ENCODE measurements around the gene PCDHGC3.

The PCDHGC3 gene

GRCh38 chr5:141525653-141526052, 49.9 kb downstream of the PCDHGC3 start:
- CTCF ChIA-PET = interaction anchor here (0.5 to 10.9 kb wide), 16 partner anchors 9 to 302 kb away, joined by 3 to 160 read pairs (median 10); partner anchors contain the start of genes PCDHB14, PCDHGA10, PCDHGA11 and PCDHGA12
- POLR2A ChIA-PET = interaction anchor here (1.5 kb wide), 1 partner anchor 105 kb away, joined by 6 read pairs; the partner anchor contains the start of gene PCDHGA11
- H3K4me1 ChIP-seq (ENCODE audit: control insufficient read depth, insufficient read depth, low read length) = peaks cover 11% of the 10 kb centered on the region
- no peak overlapping the region for H3K4me3 ChIP-seq (ENCODE audit: low read depth, low read length)
- H3K36me3 ChIP-seq (ENCODE audit: control insufficient read depth in 2 of 2, insufficient read depth in 1 of 2, low read length in 2 of 2) = peaks cover 31 to 94% of the 10 kb centered on the region in 2 experiments
- TF ChIP-seq REST (tag by site-specific recombination; IDR thresholded peaks at IDR 0.05) (no peak), ZBTB1 (tag by site-specific recombination; IDR thresholded peaks at IDR 0.05) (no peak), ZNF701 (tag by site-specific recombination; IDR thresholded peaks at IDR 0.05) (no peak), MYNN (tag by site-specific recombination; IDR thresholded peaks at IDR 0.05; ENCODE audit: borderline replicate concordance) (no peak), ZNF830 (tag by site-specific recombination; IDR thresholded peaks at IDR 0.05; ENCODE audit: low read depth) (no peak), ZNF449 (tag by site-specific recombination; IDR thresholded peaks at IDR 0.05) (no peak), ZNF747 (tag by site-specific recombination; IDR thresholded peaks at IDR 0.05) (no peak), ZNF785 (tag by site-specific recombination; IDR thresholded peaks at IDR 0.05) (no peak), ZNF423 (tag by site-specific recombination; IDR thresholded peaks at IDR 0.05) (no peak), ZNF677 (tag by site-specific recombination; IDR thresholded peaks at IDR 0.05) (no peak), ZNF660 (tag by site-specific recombination; IDR thresholded peaks at IDR 0.05) (no peak), YY2 (tag by site-specific recombination; IDR thresholded peaks at IDR 0.05) (no peak), ZNF629 (tag by site-specific recombination; IDR thresholded peaks at IDR 0.05) (no peak), MEIS1 (CRISPR knock-in tag; IDR thresholded peaks at IDR 0.05; ENCODE audit: borderline replicate concordance) (no peak), ZNF792 (tag by site-specific recombination; IDR thresholded peaks at IDR 0.05) (no peak), ZNF2 (tag by site-specific recombination; IDR thresholded peaks at IDR 0.05) (no peak)
- H3K27ac ChIP-seq (ENCODE audit: extremely low read depth, low read depth, low read length) = no peak overlapping the region
- no peaks in the 10 kb centered on the region for H3K9me3 ChIP-seq (ENCODE audit: control insufficient read depth, insufficient read depth, low read depth, low read length)

DNA sequence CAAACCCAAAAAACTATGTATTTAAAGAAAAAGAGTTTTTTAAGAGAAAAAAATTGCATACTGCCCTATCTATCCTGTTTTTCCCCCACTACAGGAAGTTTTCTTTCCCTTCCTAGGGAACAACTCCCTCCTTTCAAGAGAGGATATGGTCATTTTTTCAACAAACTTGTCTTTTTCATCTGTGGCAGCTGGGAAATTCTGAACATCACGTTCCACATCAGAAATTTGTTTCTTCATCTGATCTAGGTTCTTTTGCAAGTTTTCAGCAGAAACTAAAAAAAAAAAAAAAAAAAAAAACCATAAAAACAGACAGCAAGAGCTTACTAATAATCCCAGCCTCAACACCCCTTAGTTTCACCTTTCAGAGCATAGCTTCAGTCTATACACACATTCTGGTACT, 51.7 kb downstream of the PCDHGC3 start:
- ChIA-PET POLR2A (interaction anchor here (0.6 kb wide), 1 partner anchor 178 kb away, joined by 3 read pairs; no protein-coding TSS in a partner anchor), CTCF (interaction anchor here (0.6 to 10.9 kb wide), 8 partner anchors 30 to 365 kb away, joined by 3 to 160 read pairs (median 10); partner anchors contain the start of genes PCDHGA10, PCDHGA11, PCDHGA12 and PCDHGB5)
- Histone ChIP-seq H3K9me3 (ENCODE audit: control insufficient read depth, insufficient read depth, low read depth, low read length) (no peaks in the 10 kb centered on the region), H3K4me3 (ENCODE audit: low read depth, low read length) (no peak overlapping the region), H3K4me1 (ENCODE audit: control insufficient read depth, insufficient read depth, low read length) (peaks cover 3% of the 10 kb centered on the region; the same call in 1 of the 2 replicates), H3K27ac (ENCODE audit: extremely low read depth, low read depth, low read length) (no peak overlapping the region), H3K36me3 (ENCODE audit: control insufficient read depth in 2 of 2, insufficient read depth in 1 of 2, low read length in 2 of 2) (peaks cover 29 to 81% of the 10 kb centered on the region in 2 experiments)
- TF ChIP-seq ZNF664 (tag by site-specific recombination; IDR thresholded peaks at IDR 0.05) (no peak), PRDM10 (tag by site-specific recombination; IDR thresholded peaks at IDR 0.05) (no peak), ZIC2 (tag by site-specific recombination; IDR thresholded peaks at IDR 0.05) (no peak), SCRT2 (tag by site-specific recombination; IDR thresholded peaks at IDR 0.05) (no peak), REPIN1 (tag by site-specific recombination; IDR thresholded peaks at IDR 0.05; ENCODE audit: low read depth) (no peak), ZNF223 (tag by site-specific recombination; IDR thresholded peaks at IDR 0.05) (no peak), ZNF175 (tag by site-specific recombination; IDR thresholded peaks at IDR 0.05) (no peak), TCF7L2 (IDR thresholded peaks at IDR 0.05; ENCODE audit: borderline replicate concordance, low read depth, low read length) (no peak), ZNF560 (tag by site-specific recombination; IDR thresholded peaks at IDR 0.05; ENCODE audit: borderline replicate concordance) (no peak)
- TF ChIP-seq, protein P1, sequence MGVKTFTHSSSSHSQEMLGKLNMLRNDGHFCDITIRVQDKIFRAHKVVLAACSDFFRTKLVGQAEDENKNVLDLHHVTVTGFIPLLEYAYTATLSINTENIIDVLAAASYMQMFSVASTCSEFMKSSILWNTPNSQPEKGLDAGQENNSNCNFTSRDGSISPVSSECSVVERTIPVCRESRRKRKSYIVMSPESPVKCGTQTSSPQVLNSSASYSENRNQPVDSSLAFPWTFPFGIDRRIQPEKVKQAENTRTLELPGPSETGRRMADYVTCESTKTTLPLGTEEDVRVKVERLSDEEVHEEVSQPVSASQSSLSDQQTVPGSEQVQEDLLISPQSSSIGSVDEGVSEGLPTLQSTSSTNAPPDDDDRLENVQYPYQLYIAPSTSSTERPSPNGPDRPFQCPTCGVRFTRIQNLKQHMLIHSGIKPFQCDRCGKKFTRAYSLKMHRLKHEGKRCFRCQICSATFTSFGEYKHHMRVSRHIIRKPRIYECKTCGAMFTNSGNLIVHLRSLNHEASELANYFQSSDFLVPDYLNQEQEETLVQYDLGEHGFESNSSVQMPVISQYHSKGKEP (tag by site-specific recombination; IDR thresholded peaks at IDR 0.05) = no peak

Data from HEK293 (cell line).